AG10803 (cell line): ENCODE results near the gene KRTAP4-9.
"Not testable (repeated sequence)": the region's sequence is repeated elsewhere in the genome, so short reads cannot be mapped to it uniquely, and the experiment has no call there.

Source experiments
- DNase-seq: peaks from one replicate; pipeline ENCODE4 v3.0.0; 2010; ENCODE audit warnings: low read depth
- H3K4me3 ChIP-seq: 2 replicates; pipeline ENCODE4 v1.5.1; 2011; ENCODE audit warnings: mild to moderate bottlenecking, low read length, control low read depth
- CTCF ChIP-seq: conservative IDR thresholded peaks from 2 replicates; pipeline ENCODE4 v1.5.1; 2011; ENCODE audit warnings: mild to moderate bottlenecking, low read length, control low read depth, inconsistent platforms

The KRTAP4-9 gene

GRCh38 chr17:41140360-41141131 is 35.4 kb downstream of the KRTAP4-9 start, which contains the start of gene KRTAP4-6:
Gene KRTAP4-6, minus strand, starts transcription at chr17:41140544. Its CDS starts 57 bp downstream, at chr17:41140487.
- no peak for TF ChIP-seq CTCF
- DNase-seq, result peak; percentile 95

GRCh38 chr17:41141361-41141760 is 36.2 kb downstream of the KRTAP4-9 start:
- no peak for DNase-seq
- no peak overlapping the region for H3K4me3 ChIP-seq
- no peak for TF ChIP-seq CTCF

More at GRCh38 chr17:41140360-41141131, 35.4 kb downstream of the KRTAP4-9 start, which contains the start of gene KRTAP4-6:
- no peak within 1 kb of the TSS for H3K4me3 ChIP-seq

GRCh38 chr17:41144846-41145245 is 39.7 kb downstream of the KRTAP4-9 start:
- no peak overlapping the region for H3K4me3 ChIP-seq
- DNase-seq, result no peak
- no peak for TF ChIP-seq CTCF

- H3K4me3 ChIP-seq, result no peak overlapping the region
- no peak for DNase-seq
- TF ChIP-seq CTCF, result no peak
These were observed 40.1 kb downstream of the KRTAP4-9 start for GRCh38 chr17:41145261-41145660.

GRCh38 chr17:41147531-41148204 is 42.5 kb downstream of the KRTAP4-9 start:
- no peak for TF ChIP-seq CTCF
- DNase-seq, result no peak
- no peak overlapping the region for H3K4me3 ChIP-seq

- not testable (repeated sequence) for H3K4me3 ChIP-seq, DNase-seq
These were observed 43.9 kb downstream of the KRTAP4-9 start for GRCh38 chr17:41148971-41149651.

- TF ChIP-seq CTCF, result no peak
- no peak within 1 kb of the TSS for H3K4me3 ChIP-seq
- no peak for DNase-seq
These were observed 44.4 kb downstream of the KRTAP4-9 start, which contains the start of gene KRTAP4-5 for GRCh38 chr17:41149652-41149985. Gene KRTAP4-5, minus strand, starts transcription at chr17:41149825. Its CDS starts 58 bp downstream, at chr17:41149767.
